ENCODE results near the gene INVS.

Gene INVS

DNA sequence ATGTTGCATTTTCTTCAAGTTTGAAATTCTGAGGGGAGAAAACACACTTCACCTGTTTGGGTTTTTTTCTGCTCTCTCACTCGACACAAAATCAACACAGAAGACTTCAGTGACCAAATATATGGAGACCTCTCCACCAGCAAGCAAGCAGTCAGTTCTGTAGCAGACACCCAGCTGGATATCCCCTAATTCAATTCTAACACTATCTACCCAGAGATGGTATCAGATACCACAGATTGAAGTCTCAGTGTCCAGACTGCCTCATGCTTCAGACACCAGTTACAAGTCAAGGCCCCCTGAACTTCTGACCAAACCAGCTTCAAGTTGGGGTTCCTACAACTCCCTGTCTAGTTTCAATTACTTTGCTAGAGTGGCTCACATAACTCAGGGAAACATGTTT lies 97.8 kb downstream of the INVS start:
- Histone ChIP-seq H3K9me2 (replicated peaks; ENCODE audit: control insufficient read depth, low read length) (no peaks in the 10 kb centered on the region), H3K36me3 (ENCODE audit: control insufficient read depth, low read length) (no peaks in the 10 kb centered on the region), H3K4me1 (ENCODE audit: control insufficient read depth, low read length) (peaks cover 3% of the 10 kb centered on the region), H3K27me3 (ENCODE audit: control insufficient read depth, low read length) (no peaks in the 10 kb centered on the region), H3K4me2 (ENCODE audit: low read length) (no peak overlapping the region), H3K9me3 (ENCODE audit: control insufficient read depth, insufficient read depth, low read length) (no peaks in the 10 kb centered on the region), H3K27ac (ENCODE audit: low read depth, low read length) (no peak overlapping the region), H4K20me1 (ENCODE audit: control insufficient read depth, insufficient read depth, low read depth, low read length) (no peaks in the 10 kb centered on the region), H3K79me2 (ENCODE audit: control insufficient read depth, low read length) (no peaks in the 10 kb centered on the region), H3F3A (ENCODE audit: control insufficient read depth, insufficient read depth) (no peaks in the 10 kb centered on the region), H3K4me3 (ENCODE audit: low read length) (no peak overlapping the region)
- TF ChIP-seq CTCF (IDR thresholded peaks at IDR 0.05; ENCODE audit: low read depth, low read length, poor library complexity, severe bottlenecking): no peak
- no peak for TF ChIP-seq EZH2phosphoT487 (IDR thresholded peaks at IDR 0.05; ENCODE audit: borderline replicate concordance, low read length)

GRCh38 chr9:100197553-100197952 lies 98.5 kb downstream of the INVS start:
- Histone ChIP-seq H3K9me2 (replicated peaks; ENCODE audit: control insufficient read depth, low read length) (no peaks in the 10 kb centered on the region), H3K4me1 (ENCODE audit: control insufficient read depth, low read length) (peaks cover 10% of the 10 kb centered on the region), H3K79me2 (ENCODE audit: control insufficient read depth, low read length) (no peaks in the 10 kb centered on the region), H3K36me3 (ENCODE audit: control insufficient read depth, low read length) (no peaks in the 10 kb centered on the region), H3K9me3 (ENCODE audit: control insufficient read depth, insufficient read depth, low read length) (no peaks in the 10 kb centered on the region), H3F3A (ENCODE audit: control insufficient read depth, insufficient read depth) (no peaks in the 10 kb centered on the region), H3K27ac (ENCODE audit: low read depth, low read length) (no peak overlapping the region), H3K4me3 (ENCODE audit: low read length) (no peak overlapping the region), H4K20me1 (ENCODE audit: control insufficient read depth, insufficient read depth, low read depth, low read length) (no peaks in the 10 kb centered on the region), H3K27me3 (ENCODE audit: control insufficient read depth, low read length) (no peaks in the 10 kb centered on the region), H3K4me2 (ENCODE audit: low read length) (no peak overlapping the region)
- no peak for TF ChIP-seq EZH2phosphoT487 (IDR thresholded peaks at IDR 0.05; ENCODE audit: borderline replicate concordance, low read length)
- TF ChIP-seq CTCF (IDR thresholded peaks at IDR 0.05; ENCODE audit: low read depth, low read length, poor library complexity, severe bottlenecking): no peak

GRCh38 chr9:100202806-100203205 lies 103.8 kb downstream of the INVS start:
- Histone ChIP-seq H3K27ac (ENCODE audit: low read depth, low read length) (no peak overlapping the region), H3K4me1 (ENCODE audit: control insufficient read depth, low read length) (peaks cover 14% of the 10 kb centered on the region), H3F3A (ENCODE audit: control insufficient read depth, insufficient read depth) (0 out of 2 replicates have a peak, but pooled peaks cover 4% of the 10 kb centered on the region), H4K20me1 (ENCODE audit: control insufficient read depth, insufficient read depth, low read depth, low read length) (no peaks in the 10 kb centered on the region), H3K36me3 (ENCODE audit: control insufficient read depth, low read length) (no peaks in the 10 kb centered on the region), H3K79me2 (ENCODE audit: control insufficient read depth, low read length) (no peaks in the 10 kb centered on the region), H3K4me3 (ENCODE audit: low read length) (no peak overlapping the region), H3K4me2 (ENCODE audit: low read length) (no peak overlapping the region), H3K9me2 (replicated peaks; ENCODE audit: control insufficient read depth, low read length) (no peaks in the 10 kb centered on the region), H3K27me3 (ENCODE audit: control insufficient read depth, low read length) (no peaks in the 10 kb centered on the region), H3K9me3 (ENCODE audit: control insufficient read depth, insufficient read depth, low read length) (no peaks in the 10 kb centered on the region)
- TF ChIP-seq CTCF (IDR thresholded peaks at IDR 0.05; ENCODE audit: low read depth, low read length, poor library complexity, severe bottlenecking): no peak
- no peak for TF ChIP-seq EZH2phosphoT487 (IDR thresholded peaks at IDR 0.05; ENCODE audit: borderline replicate concordance, low read length)

DNA sequence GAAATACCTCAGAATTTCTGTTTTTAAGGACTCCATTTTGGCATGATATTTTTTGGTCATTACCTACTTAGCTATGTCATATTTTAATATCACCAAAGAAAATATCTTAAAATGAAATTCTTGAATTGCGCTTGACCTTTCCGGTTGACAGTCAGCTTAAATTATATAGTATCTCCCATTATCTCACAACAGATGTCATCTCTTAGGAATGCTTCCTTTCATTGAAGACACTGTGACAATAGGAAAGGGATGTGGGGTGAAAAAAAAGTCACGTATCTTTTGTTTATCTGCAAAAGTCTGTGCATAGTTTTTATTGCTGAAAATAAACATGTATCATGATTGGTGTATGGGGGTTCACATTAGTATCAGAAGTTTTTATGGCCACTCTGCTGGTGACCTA lies 105.8 kb downstream of the INVS start:
- Histone ChIP-seq H3K79me2 (ENCODE audit: control insufficient read depth, low read length) (no peaks in the 10 kb centered on the region), H3K9me2 (replicated peaks; ENCODE audit: control insufficient read depth, low read length) (no peaks in the 10 kb centered on the region), H3K4me3 (ENCODE audit: low read length) (no peak overlapping the region), H3K9me3 (ENCODE audit: control insufficient read depth, insufficient read depth, low read length) (no peaks in the 10 kb centered on the region), H3F3A (ENCODE audit: control insufficient read depth, insufficient read depth) (0 out of 2 replicates have a peak, but pooled peaks cover 4% of the 10 kb centered on the region), H3K4me2 (ENCODE audit: low read length) (no peak overlapping the region), H3K27me3 (ENCODE audit: control insufficient read depth, low read length) (no peaks in the 10 kb centered on the region), H3K4me1 (ENCODE audit: control insufficient read depth, low read length) (peaks cover 16% of the 10 kb centered on the region), H3K27ac (ENCODE audit: low read depth, low read length) (no peak overlapping the region), H4K20me1 (ENCODE audit: control insufficient read depth, insufficient read depth, low read depth, low read length) (no peaks in the 10 kb centered on the region), H3K36me3 (ENCODE audit: control insufficient read depth, low read length) (no peaks in the 10 kb centered on the region)
- TF ChIP-seq CTCF (IDR thresholded peaks at IDR 0.05; ENCODE audit: low read depth, low read length, poor library complexity, severe bottlenecking) (no peak), EZH2phosphoT487 (IDR thresholded peaks at IDR 0.05; ENCODE audit: borderline replicate concordance, low read length) (no peak)
